Activated CD8-positive, alpha-beta memory T cell treated with anti-CD3 and anti-CD28 coated beads for 1 hour (primary cell): Measurements from ENCODE around the gene DTNB.

ENCODE experiments used
- DNase-seq, 2 donors: peaks; one replicate each; pipeline ENCODE4 v3.0.0-alpha.2; 2020; ENCODE audit warnings: low read depth in 1 of 2; ENCODE audit errors: extremely low read depth in 1 of 2

Gene DTNB

DNA sequence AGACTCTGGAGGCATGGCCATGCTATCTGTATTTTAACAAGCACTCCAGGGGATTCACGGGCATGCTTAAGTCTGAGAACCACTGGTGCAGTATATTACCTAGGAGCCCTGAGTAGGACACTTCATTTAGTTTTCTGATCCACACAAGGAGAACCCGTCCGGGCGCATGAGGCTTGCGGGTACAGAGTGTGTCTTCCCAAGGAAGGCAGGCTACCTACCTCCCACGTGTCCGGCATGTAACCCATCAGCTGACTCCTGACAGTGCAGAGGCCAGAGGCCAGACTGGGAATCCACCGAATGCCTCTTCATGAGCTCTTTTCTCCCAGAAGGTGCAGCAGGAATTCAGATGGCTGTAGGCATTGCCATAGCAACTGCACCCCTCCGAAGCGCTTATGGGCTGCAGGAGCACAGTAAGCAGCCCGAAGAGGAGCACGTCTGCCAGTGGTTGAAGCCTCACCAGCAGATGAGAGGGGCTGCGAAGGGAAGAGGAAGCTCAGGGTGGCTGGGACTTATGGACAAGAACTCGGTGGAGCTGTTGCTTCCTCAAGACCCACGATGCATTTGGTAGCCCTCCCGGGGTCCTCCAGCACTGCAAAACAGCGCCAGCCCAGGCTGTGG, 297.9 kb downstream of the DTNB start:
- no peak for DNase-seq

DNA sequence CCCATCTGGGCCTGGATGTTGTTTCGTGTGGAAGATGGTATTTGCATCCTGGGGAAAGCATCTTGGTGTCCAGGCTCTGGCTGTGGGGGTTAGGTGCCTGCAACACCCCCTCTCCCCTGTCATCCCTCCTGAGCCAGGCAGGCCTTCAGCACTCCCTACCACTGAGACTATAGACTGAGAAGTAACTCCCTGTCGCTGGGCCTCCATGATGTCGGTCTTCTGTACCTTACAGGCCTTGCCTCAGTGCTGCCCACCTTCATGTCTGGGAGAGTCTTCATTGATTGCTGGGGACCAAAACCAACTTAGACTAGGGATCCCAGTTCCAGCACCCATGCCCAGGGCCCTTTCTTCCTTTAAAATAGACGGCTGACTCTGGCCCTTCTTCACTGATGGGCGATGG, 298.6 kb downstream of the DTNB start:
- no peak for DNase-seq

GRCh38 chr2:25374411-25374810, 299.0 kb downstream of the DTNB start:
- no peak for DNase-seq

GRCh38 chr2:25373269-25373981, 300.0 kb downstream of the DTNB start:
- DNase-seq = no peak

DNA sequence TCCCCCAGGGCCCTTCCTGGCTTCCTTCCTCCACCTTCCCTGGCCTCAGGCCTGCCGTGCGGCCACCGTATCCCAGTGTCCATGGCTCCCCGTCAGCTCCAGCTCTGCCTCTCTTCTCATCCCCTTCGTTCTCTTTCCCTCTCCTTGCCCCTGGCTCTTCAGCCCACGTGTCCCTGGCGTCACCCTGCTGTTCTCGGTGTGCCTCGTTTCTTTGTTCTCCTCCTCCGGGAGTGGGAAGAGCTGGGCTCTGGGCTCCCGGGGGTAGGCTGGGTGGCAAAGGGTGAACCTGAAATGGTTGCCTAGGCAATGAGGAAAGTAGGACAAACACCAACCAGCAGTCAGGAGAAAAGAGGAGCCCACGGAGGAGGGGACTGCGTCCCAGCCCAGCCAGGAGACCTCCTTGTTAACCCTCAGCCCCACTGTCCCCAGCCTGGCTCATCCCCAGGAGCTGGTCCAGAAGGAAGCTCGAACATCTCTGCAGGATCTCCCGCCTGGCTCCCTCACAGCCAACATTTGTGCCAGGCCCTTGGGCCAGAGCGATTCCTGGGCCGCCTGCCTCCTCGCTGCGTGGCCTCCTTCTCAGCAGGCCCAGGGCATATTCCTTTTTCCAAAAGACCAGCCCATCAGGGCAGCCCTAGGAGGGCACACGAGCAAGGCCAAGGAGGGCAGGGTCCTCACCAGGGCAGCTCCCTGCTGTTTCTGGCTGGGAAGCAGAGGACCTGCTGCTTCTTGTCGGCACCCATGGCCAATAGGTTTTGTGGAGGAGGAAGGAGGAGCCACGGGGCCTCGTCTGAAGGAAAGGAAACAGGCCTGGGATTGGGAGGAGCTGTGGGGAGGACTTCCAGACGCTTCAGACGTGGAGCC, 300.7 kb downstream of the DTNB start:
- no peak for DNase-seq

DNA sequence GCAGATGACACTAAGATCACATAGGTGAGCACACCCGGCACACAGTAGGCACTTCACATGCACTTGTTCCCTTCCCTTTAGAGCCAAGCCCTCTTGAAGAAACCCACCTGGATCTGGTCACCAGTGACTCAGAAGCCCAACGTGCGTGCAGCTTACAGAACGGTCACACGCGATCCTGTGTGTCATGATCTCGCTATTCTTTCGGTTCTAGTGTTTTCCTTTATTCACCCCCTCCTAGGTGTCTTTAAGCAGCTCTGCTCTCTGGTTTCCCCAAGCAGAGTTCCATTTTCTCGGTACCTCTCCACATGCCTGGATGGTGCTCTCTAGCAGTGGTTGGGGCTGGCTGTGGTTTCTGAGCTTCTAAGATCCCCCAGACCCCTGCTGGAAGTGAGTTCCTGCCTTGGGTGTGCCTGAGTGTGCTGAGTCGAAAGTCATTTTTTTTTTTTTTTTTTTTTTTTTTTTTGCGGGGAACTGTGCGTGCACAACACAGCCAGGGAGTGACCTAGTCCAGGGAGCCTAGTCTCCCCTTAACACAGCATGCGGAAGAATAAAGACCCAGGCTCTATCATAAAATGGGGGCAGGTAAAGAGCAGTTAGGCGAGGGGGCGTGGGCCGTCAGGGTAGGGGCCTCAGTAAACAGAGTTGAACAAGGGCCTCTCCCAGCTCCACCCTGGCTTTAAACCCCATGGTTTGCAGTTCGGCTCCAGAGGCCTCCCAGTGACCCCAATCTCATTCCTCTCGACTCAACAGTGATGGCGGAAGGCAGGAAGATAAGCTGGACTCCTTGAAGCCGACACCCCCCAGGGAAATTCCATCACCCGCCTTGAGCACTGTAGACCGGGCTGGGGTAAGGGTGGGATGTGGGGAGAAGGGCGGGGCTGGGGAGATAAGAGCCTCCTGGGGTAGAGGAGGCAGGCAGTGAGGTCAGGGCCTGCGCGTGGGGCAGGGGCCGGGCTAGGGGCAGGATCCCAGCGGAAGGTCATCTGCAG, 301.8 kb downstream of the DTNB start:
- no peak for DNase-seq

- no peak for DNase-seq
Observed at GRCh38 chr2:25369876-25370275, 303.5 kb downstream of the DTNB start.

GRCh38 chr2:25369439-25369838, 303.9 kb downstream of the DTNB start:
- DNase-seq = no peak

DNA sequence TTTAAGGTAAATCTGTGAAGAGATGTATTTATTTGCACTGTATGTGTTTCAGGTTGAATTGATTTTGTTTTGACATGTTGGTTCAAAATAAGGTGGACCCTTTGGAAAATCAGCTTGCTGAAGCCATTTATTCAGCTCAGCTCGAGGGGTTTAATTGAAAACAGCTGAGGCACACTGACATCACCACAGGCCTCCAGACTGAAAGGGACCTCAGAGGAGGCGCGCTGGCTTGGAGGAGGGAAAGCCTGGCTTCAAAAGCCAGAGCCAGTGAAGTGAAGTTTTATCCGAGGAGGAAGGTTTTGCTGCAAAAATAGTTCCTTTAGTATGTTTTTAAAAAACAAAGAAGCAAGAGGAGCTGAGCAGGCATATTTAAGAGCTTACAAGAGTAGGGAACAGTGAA, 304.7 kb downstream of the DTNB start:
- no peak for DNase-seq

- DNase-seq = no peak
Observed at GRCh38 chr2:25367296-25367695, 306.1 kb downstream of the DTNB start.

DNA sequence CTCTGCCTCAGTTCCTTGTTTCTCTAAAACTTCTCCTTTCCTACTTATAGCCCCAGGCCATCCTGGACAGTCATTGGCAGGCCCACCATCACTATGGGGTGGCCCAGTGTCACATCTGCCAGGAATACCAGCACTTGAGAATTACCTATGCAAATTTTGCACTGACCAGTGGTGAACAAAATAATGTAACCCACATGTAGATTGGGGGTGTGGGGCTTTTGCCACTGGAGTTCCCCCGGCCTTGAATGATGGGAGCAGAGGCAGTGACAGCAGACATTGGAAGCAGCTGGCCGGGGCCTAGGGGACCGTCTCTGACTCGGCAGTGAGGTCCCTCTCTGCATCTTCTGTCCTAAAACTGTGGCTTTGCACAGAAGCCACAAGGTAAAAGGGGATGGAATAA, 306.7 kb downstream of the DTNB start:
- DNase-seq = no peak

DNA sequence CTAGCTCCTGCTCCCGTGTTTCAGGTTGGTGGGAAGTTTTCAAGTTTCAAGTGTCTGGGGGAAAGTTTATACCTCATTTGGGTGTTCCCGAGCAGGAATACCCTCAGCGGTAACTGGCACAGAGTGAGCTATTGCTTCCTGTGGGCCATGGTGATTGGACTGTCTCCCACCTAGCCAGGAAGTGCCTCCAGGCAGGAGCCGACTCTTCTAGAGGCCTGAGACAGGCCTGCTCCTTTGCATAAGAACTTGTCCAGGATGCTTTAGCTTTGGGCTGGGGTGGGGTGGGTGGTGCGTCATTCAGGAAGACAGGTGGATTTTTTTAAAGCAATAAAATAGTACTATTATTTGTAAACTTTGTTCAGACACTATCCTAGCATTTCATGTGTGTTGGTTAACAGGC, 308.1 kb downstream of the DTNB start:
- DNase-seq = no peak

GRCh38 chr2:25363733-25364132, 309.6 kb downstream of the DTNB start:
- no peak for DNase-seq

DNA sequence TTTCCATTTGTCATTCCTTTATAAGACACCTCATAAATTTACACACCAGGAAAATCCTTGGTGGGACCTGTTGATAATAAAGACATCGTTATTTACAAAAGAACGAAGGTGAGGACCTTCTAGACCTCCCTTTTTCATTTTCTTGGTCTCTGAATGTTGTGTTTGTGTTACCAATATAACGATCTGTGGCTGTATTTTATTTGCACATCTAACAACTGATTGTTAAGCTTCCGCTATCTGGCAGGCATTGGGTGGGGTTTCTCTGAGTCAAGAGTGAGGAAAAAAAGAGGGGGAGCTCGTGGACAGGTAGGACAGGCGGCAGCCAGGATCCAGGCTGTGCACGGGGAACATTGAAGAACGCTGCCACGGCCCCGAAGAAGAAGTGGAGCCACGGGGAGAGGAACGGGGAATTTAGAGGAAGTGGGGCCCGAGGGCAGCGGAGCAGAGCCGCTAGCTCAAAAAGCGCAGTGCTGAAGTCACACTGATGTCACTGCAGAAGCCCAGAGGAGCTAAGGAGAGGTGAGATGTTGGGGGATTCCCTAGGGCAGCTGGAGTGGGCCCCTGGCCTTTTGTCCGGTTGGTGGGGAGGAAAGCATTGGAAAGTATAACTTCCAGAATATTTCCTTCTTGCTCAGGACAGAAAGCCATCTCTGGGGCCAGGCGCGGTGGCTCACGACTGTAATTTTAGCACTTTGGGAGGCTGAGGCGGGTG, 310.8 kb downstream of the DTNB start:
- peak; percentile 15 to 17 for DNase-seq

GRCh38 chr2:25362049-25362433, 311.3 kb downstream of the DTNB start:
- DNase-seq = peak; percentile 85 to 91

DNA sequence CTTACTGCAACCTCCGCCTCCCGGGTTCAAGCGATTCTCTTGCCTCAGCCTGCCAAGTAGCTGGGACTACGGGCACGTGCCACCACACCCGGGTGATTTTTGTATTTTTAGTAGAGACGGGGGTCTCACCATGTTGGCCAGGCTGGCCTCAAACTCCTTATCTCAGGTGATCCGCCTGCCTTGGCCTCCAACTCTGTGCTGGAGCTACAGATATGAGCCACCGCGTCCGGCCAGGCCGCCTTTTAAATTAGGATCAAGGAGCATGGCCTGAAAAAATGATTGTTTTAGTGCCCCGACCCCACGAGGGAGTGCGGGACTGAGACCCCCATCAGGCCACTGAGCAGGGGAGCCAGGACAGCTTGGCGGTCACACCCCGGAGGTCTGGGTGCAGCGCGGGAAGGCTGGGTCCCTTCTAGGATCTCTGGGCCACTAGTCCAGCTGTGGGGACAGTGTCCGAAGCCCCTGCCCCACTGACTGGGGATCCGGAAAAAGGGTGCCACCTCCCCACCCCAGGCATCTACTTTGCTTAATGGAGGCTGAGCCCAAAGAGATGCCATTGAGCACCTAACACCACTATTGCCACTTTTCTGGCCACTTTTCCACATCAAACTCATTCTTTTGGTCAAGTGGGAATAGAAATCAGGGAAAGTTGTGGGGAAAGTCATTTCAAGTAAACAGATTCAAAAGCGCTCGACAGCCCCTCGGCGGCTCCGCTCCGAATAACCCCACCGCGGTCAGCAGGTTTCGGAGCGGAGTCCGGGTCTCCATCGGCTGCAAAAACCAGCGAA, 311.9 kb downstream of the DTNB start:
- no peak for DNase-seq

DNA sequence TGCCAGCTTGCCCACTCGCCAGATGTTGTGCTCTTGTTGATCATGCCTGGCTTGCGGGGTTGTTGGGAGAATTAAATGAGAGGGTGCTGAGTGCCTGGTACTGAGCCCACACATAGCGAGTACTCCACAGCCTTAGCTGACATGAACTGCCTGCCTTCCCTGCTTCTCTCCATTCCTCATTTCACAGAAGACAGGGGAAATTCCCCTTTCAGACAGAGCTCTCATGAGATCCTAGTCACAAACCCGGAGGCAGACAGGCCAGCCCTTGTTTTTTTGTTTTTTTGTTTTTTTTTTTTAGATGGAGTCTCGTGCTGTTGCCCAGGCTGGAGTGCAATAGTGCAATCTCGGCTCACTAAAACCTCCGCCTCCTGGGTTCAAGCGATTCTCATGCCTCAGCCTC, 314.5 kb downstream of the DTNB start:
- no peak for DNase-seq

GRCh38 chr2:25358249-25358815, 315.0 kb downstream of the DTNB start:
- no peak for DNase-seq

GRCh38 chr2:25356088-25356487, 317.3 kb downstream of the DTNB start:
- no peak for DNase-seq
